Stimulated activated CD4-positive, alpha-beta T cell treated with anti-CD3 and anti-CD28 coated beads, TNF-alpha, amount 100 ng/mL, for 1 hour (primary cell): ENCODE data around the gene PCSK2.
"Not testable (repeated sequence)": the region's sequence is repeated elsewhere in the genome, so short reads cannot be mapped to it uniquely, and the experiment has no call there.

ENCODE experiments used
- DNase-seq, 3 donors: peaks; one replicate each; pipeline ENCODE4 v3.0.0-alpha.2; 2020; ENCODE audit warnings: low read depth in 3 of 3, low spot score in 1 of 3

Gene PCSK2

GRCh38 chr20:17226410-17227218 lies at the start of gene PCSK2:
PCSK2 (plus strand) TSS chr20:17227040; CDS start chr20:17227306, 266 bp downstream.
- no peak for DNase-seq

- no peak for DNase-seq
These were observed 49.5 kb upstream of the PCSK2 start for GRCh38 chr20:17177341-17177740.

GRCh38 chr20:17179840-17180239 lies 47.0 kb upstream of the PCSK2 start:
- no peak for DNase-seq

GRCh38 chr20:17189976-17190695 lies 36.7 kb upstream of the PCSK2 start:
- no peak for DNase-seq

- no peak for DNase-seq
These were observed 29.8 kb upstream of the PCSK2 start for GRCh38 chr20:17197041-17197440.

- DNase-seq: no peak
These were observed 24.8 kb upstream of the PCSK2 start for GRCh38 chr20:17202030-17202429.

GRCh38 chr20:17202673-17203072 lies 24.2 kb upstream of the PCSK2 start:
- DNase-seq: no peak

GRCh38 chr20:17205084-17205813 lies 21.6 kb upstream of the PCSK2 start:
- DNase-seq: no peak

- DNase-seq: no peak
These were observed 16.5 kb upstream of the PCSK2 start for GRCh38 chr20:17210387-17210786.

GRCh38 chr20:17210983-17211382 lies 15.9 kb upstream of the PCSK2 start:
- no peak for DNase-seq

GRCh38 chr20:17215167-17215566 lies 11.7 kb upstream of the PCSK2 start:
- no peak for DNase-seq

- DNase-seq: not testable (repeated sequence)
These were observed 7.0 kb upstream of the PCSK2 start for GRCh38 chr20:17219856-17220255.

GRCh38 chr20:17223553-17223952 lies 3.3 kb upstream of the PCSK2 start:
- DNase-seq: no peak

GRCh38 chr20:17225851-17226409 lies 910 bp upstream of the PCSK2 start:
- no peak for DNase-seq

- no peak for DNase-seq
These were observed 357 bp downstream of the PCSK2 start for GRCh38 chr20:17227219-17227575.

GRCh38 chr20:17227669-17228623 lies 1.1 kb downstream of the PCSK2 start:
- DNase-seq: no peak

GRCh38 chr20:17228624-17229061 lies 1.8 kb downstream of the PCSK2 start:
- DNase-seq: no peak

GRCh38 chr20:17229256-17229655 lies 2.4 kb downstream of the PCSK2 start:
- DNase-seq: no peak

- DNase-seq: no peak
These were observed 6.8 kb downstream of the PCSK2 start for GRCh38 chr20:17233626-17234025.

GRCh38 chr20:17236766-17237165 lies 9.9 kb downstream of the PCSK2 start:
- DNase-seq: no peak
